Measurements from ENCODE around the gene ARHGAP33.
A peak's percentile ranks its signal among the peaks of the same experiment; 100 is the strongest.

The ARHGAP33 gene

DNA sequence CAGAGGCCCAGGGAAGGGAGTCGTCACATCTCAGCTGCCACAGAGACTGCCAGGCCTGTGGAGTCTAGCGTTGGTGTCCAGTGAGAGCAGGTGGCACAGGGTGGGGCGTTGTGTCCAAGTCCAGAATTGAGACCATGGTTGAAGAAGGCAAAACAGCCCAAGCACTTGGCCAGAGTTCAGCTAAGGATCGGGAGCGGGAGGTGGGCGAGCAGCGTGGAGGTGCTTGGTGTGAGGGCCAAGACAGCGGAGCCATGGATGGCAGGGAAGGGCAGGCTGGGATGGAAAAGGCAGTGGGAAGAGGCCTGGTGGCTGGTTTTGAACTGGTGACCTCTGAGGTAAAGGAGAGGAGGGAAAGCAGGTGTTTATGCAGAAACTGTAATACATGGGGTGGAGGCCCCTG lies 41.1 kb upstream of the ARHGAP33 start:
- Mint-ChIP-seq H3K27ac (peak overlapping the region; percentile 58), H3K27me3 (ENCODE audit: low read depth) (no peaks in the 10 kb centered on the region), H3K9me3 (no peaks in the 10 kb centered on the region), H3K36me3 (ENCODE audit: low read depth) (peaks cover 64% of the 10 kb centered on the region), H3K4me1 (ENCODE audit: low read depth) (peaks cover 7% of the 10 kb centered on the region), H3K4me3 (no peak overlapping the region)
- no peak for DNase-seq (ENCODE audit: low spot score)

DNA sequence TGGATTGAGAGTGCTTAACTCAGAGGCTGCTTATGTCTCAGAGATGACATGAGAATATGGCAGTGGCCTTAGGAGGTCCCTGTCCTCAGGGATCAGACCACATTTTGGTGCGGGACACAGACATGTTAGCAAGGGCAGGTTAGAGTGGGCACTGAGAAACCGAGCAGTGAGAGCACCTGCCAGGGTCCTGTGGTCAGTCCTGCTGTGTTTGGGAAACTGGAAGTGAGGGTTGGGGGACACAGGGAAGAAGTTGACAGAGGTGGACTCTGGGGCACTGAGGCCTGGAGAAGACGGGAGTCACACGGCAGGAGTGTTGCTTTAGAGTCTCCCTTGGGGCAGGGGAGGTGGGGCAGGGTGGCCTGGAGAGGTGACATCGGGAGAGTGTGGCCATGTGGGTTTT lies 40.5 kb upstream of the ARHGAP33 start:
- peaks cover 9% of the 10 kb centered on the region for H3K4me1 Mint-ChIP-seq (ENCODE audit: low read depth)
- no peaks in the 10 kb centered on the region for H3K9me3 Mint-ChIP-seq
- DNase-seq (ENCODE audit: low spot score), result no peak
- H3K27ac Mint-ChIP-seq, result peak overlapping the region; percentile 15
- no peaks in the 10 kb centered on the region for H3K27me3 Mint-ChIP-seq (ENCODE audit: low read depth)
- H3K4me3 Mint-ChIP-seq, result no peak overlapping the region
- H3K36me3 Mint-ChIP-seq (ENCODE audit: low read depth), result peaks cover 57% of the 10 kb centered on the region

DNA sequence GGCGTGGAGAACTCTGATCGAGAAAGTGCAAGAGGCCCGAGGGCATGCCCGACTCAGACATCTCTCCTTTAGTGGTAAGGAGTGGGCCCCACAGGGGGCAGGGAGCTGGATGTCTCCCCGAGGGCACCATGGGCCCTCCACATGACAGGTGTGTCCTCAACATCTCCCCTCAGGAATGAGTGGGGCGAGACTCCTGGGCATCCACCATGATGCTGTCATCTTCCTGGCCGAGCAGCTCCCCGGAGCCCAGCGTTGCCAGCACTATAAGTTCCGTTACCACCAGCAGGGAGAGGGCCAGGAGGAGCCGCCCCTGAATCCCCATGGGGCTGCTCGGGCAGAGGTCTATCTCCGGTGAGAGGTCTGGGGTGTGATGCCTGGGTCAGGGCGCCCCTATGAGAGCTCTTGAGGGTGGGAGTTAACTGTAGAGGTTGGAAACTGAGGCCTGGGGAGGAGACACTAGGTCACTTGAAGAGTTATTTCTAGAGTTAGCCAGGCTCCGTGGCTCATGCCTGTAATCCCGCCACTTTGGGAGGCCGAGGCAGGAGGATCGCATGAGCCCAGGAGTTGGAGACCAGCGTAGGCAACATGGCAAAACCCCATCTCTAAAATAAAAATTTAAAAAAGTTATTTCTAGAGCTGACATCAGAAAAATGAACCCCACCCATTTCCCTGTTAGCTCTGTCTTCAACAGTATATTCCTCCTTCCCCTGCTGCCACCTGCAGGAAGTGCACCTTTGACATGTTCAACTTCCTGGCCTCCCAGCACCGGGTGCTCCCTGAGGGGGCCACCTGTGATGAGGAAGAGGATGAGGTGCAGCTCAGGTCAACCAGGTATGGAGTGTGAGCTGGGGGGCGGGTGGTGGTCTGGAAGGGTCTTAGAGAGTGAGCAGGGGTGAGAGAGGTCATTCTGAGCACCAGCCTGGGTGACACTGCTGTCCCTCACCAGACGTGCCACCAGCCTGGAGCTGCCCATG lies 38.2 kb upstream of the ARHGAP33 start:
- H3K4me1 Mint-ChIP-seq (ENCODE audit: low read depth), result peaks cover 18% of the 10 kb centered on the region
- H3K36me3 Mint-ChIP-seq (ENCODE audit: low read depth), result peaks cover 43% of the 10 kb centered on the region
- no peaks in the 10 kb centered on the region for H3K27me3 Mint-ChIP-seq (ENCODE audit: low read depth)
- peak overlapping the region; percentile 81 for H3K27ac Mint-ChIP-seq
- no peak for DNase-seq (ENCODE audit: low spot score)
- no peaks in the 10 kb centered on the region for H3K9me3 Mint-ChIP-seq
- peak overlapping the region; percentile 34 for H3K4me3 Mint-ChIP-seq

DNA sequence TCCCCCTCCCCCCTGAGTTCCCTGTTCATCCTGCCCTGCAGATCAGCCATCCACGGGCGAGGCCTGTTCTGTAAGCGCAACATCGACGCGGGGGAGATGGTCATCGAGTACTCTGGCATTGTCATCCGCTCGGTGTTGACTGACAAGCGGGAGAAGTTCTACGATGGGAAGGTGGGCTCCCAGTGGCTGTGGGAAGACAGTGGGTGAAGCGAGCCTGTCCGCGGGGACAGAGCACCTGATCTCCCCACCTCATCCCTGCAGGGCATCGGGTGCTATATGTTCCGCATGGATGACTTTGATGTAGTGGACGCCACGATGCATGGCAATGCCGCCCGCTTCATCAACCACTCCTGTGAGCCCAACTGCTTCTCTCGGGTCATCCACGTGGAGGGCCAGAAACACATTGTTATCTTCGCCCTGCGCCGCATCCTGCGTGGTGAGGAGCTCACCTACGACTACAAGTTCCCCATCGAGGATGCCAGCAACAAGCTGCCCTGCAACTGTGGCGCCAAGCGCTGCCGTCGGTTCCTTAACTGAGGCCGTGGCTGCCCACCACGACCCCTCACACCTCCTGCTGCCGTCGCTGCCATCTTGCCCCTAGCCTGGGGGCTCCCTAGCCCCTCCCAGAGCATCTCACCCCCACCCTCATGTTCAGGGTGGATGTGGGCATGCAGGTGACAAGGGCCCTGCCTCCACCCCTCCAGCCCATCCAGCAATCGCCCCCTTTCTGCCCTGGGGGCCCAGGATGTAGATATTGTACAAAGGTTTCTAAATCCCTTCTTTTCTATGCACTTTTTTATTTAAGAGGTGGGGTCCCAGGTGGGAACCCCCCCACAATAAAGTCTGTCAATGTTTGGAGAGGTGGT lies 37.1 kb upstream of the ARHGAP33 start:
- H3K4me1 Mint-ChIP-seq (ENCODE audit: low read depth), result peaks cover 25% of the 10 kb centered on the region
- H3K36me3 Mint-ChIP-seq (ENCODE audit: low read depth), result peaks cover 50% of the 10 kb centered on the region
- H3K27ac Mint-ChIP-seq, result no peak overlapping the region
- H3K27me3 Mint-ChIP-seq (ENCODE audit: low read depth), result no peaks in the 10 kb centered on the region
- DNase-seq (ENCODE audit: low spot score), result no peak
- H3K4me3 Mint-ChIP-seq, result no peak overlapping the region
- H3K9me3 Mint-ChIP-seq, result no peaks in the 10 kb centered on the region

DNA sequence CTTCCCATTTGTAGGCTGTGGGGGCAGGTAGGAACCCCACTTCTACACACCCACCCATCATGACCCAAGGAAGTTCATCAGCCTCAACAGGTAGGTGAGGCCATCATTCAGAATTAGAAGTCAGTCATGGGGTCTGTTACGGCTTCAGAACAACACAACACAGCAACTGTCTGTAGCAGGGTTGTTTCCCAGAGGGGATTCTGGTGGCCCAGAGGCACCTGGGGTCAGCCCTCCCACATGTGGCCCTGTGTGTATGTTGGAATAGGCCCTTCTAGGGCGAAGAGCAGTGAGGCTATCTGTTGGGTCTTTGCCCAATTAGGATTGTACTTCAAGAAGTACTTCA lies 36.5 kb upstream of the ARHGAP33 start:
- Mint-ChIP-seq H3K36me3 (ENCODE audit: low read depth) (peaks cover 48% of the 10 kb centered on the region), H3K9me3 (no peaks in the 10 kb centered on the region), H3K27ac (no peak overlapping the region), H3K4me1 (ENCODE audit: low read depth) (peaks cover 28% of the 10 kb centered on the region), H3K27me3 (ENCODE audit: low read depth) (no peaks in the 10 kb centered on the region), H3K4me3 (no peak overlapping the region)
- no peak for DNase-seq (ENCODE audit: low spot score)

DNA sequence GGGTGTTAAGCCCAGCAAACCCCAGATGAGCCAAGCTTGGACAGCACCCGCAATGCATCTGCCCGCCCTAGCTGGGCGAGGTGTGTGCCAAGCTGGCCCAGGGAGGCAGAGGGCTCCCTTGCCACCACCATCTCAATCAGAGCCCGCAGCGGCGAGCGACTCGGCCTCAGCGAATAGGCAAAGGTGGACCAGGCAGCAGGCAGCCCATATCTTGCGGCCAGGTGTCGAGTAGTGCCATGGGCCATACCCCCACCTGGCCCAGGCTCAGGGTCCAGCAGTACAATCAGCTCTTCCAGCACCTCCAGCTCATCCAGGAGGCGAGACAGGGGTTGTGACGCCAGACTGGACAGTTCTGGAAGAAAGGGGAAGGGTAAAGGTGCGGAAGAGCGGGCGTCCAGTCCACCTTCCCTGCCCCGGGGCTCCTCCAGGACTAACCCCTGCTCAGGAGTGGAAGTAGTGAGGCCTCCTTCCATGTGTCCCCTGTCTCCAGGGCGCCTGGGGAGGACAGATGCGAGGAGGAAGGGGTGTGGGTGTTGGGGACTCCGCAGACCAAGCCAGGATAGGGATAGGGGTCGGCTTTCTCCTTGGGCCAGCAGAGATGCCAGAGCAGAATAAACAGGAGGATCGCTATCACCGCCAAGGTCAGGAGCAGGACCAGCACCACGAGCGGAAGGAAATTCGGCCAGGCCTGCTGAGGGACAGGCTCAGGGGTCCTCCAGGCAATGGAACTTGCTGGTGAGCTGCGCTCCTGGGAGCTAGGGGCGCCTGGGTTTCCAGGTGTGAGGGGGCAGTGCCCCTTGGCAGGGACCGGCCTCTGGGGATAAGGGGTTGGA lies 35.9 kb upstream of the ARHGAP33 start:
- Mint-ChIP-seq H3K27me3 (ENCODE audit: low read depth) (no peaks in the 10 kb centered on the region), H3K4me3 (peak overlapping the region; percentile 62), H3K27ac (no peak overlapping the region), H3K36me3 (ENCODE audit: low read depth) (peaks cover 43% of the 10 kb centered on the region), H3K4me1 (ENCODE audit: low read depth) (peaks cover 33% of the 10 kb centered on the region), H3K9me3 (no peaks in the 10 kb centered on the region)
- no peak for DNase-seq (ENCODE audit: low spot score)

DNA sequence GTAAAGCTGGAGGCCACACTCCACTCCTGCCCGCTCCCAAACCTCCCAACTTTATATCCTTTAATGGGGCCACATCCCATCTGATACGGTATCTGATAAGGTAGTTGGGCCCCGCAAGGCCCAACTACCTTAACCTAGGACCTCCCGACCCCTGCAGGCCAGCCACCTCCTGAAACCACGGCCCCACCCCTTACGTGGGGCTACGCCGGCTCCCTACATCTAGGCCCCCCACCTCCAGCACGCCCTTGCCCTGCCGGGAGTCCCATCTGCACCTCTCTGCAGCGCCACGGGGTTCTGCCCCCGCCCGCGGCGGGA lies 35.3 kb upstream of the ARHGAP33 start:
- peaks cover 37% of the 10 kb centered on the region for H3K36me3 Mint-ChIP-seq (ENCODE audit: low read depth)
- no peaks in the 10 kb centered on the region for H3K27me3 Mint-ChIP-seq (ENCODE audit: low read depth)
- peak overlapping the region; percentile 92 for H3K27ac Mint-ChIP-seq
- peaks cover 36% of the 10 kb centered on the region for H3K4me1 Mint-ChIP-seq (ENCODE audit: low read depth)
- H3K9me3 Mint-ChIP-seq, result no peaks in the 10 kb centered on the region
- DNase-seq (ENCODE audit: low spot score), result no peak
- H3K4me3 Mint-ChIP-seq, result peak overlapping the region; percentile 90

DNA sequence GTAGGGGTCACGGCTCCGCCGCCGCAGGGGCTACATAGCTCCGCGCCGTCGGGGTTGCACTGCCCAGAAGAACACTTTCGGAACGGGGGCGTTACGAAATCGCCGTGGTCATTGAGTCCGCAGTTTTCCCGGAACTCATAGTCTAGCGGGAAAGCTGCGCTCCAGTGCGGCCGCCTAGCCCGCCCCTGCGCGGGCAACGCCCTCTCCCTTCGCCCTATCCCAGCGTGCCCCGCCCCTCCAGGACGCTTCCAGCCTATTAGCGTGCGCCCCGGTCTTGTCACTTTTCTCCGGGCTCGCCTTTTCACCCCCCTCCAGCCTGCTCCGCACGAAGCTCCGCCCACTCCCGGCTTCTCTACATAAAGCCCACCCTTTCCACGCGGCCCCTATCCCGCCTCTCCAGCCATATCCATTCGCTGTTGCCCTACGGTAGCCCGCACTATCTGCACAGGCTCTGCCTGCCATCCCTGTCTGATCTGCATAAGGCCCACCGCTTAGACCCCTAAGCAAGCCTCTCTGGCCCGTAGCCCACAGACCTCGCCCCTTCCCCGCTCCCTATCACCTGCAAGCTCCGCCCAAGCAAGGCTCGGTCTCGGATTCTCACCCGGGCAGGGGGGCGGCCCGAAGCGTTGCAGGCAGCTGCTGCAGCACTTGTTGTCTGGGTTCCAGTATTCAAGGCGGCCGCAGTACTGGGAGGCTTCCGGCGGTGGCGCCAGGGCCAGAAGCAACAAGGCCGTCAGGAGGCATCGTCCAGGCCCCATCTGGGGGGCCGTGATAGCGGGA lies 34.8 kb upstream of the ARHGAP33 start:
- Mint-ChIP-seq H3K4me1 (ENCODE audit: low read depth) (peaks cover 39% of the 10 kb centered on the region), H3K4me3 (peak overlapping the region; percentile 90), H3K36me3 (ENCODE audit: low read depth) (peaks cover 36% of the 10 kb centered on the region), H3K9me3 (no peaks in the 10 kb centered on the region), H3K27me3 (ENCODE audit: low read depth) (no peaks in the 10 kb centered on the region), H3K27ac (peak overlapping the region; percentile 92)
- DNase-seq (ENCODE audit: low spot score), result peak; percentile 95

DNA sequence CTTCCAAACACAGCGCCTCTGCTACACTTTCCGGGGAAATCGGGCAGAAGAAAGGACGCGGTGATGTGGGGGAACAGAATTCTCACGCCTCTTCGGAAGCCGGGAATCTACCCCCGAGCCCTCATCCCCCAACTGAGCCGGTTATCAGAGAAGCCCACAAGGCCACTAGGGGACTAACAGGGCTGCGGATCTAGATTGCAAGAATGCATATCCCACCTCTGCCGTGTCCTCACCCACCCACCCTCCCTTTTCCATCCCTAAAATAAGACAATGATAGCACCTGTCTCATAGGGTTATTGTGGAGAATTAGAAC lies 34.2 kb upstream of the ARHGAP33 start:
- Mint-ChIP-seq H3K27ac (peak overlapping the region; percentile 92), H3K27me3 (ENCODE audit: low read depth) (no peaks in the 10 kb centered on the region), H3K9me3 (no peaks in the 10 kb centered on the region), H3K36me3 (ENCODE audit: low read depth) (peaks cover 33% of the 10 kb centered on the region), H3K4me1 (ENCODE audit: low read depth) (peaks cover 40% of the 10 kb centered on the region), H3K4me3 (peak overlapping the region; percentile 90)
- no peak for DNase-seq (ENCODE audit: low spot score)

DNA sequence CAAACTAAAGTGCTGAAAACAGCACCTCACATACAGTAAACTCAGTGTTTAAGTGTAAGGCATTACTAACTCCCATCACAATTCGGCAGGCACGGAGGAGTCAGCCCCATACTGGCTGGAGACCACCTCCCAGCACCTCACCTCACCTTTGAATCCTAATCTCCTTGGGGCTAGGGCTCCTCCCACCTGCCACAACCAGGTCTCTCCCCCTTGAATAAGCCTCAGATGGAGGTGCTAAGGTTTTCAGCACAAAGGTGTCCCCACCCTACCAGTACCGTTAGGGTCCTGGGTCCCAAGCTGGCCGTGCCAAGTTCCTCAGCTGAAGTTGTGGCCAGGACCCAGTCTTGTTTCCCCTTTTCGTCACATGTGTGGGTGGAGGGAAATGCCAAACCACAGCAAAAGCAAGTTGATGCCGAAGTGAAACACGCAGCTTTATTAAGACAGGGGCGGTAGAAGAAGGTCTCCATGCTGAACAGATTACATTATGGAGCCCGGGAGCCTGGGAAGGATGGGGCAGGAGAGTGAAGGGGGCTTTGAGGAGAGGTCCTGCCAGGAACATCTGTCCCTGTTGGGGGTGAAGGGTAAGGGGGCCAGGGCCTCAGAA lies 33.1 kb upstream of the ARHGAP33 start, which contains the start of gene IGFLR1:
Gene IGFLR1, minus strand, starts transcription at position 332 of the 604 bp plus-strand sequence. CDS start 1,272 bp downstream, outside the sequence.
- H3K27ac Mint-ChIP-seq, result peak within 1 kb of the TSS; percentile 95
- H3K27me3 Mint-ChIP-seq (ENCODE audit: low read depth), result no peaks in the 10 kb centered on the region
- H3K4me1 Mint-ChIP-seq (ENCODE audit: low read depth), result peaks cover 41% of the 10 kb centered on the region
- peak; percentile 88 for DNase-seq (ENCODE audit: low spot score)
- H3K36me3 Mint-ChIP-seq (ENCODE audit: low read depth), result peaks cover 24% of the 10 kb centered on the region
- no peaks in the 10 kb centered on the region for H3K9me3 Mint-ChIP-seq
- H3K4me3 Mint-ChIP-seq, result peak within 1 kb of the TSS; percentile 91

DNA sequence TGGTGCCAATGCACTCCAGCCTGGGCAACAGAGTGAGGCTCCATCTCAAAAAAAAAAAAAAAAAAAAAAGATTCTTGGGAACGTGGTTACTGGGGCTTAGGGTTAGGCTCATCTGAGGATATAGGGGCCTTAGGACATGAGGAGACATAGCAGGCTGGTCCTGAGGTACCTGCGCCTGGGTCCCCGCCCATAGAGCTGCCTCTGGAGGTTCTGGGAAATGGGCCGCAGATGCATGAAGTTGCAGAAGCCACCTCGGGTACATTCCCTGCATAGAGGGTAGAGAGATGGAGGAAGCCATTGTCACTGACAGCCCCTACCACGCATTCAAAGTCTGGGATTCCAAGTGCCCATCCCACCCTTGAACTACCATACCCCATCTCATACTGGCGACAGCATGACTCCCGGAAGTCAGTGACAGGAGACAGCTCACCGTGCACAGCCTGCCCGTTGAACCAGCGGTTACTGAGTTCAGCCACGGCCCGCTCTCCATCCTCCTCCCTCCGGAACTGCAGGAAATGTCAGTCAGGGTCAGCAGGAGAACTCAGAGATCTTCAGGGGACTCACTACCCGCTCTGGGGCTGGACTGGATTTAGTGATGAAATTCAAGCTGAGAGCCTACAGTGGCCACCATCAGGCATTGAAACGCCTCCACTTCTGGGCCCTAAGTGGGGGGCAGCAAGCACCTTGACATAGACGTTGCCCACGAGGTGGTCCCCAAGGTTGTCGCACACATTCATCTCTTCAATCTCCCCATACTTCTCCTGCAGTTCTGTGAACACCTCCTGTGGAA lies 31.5 kb upstream of the ARHGAP33 start:
- peak overlapping the region; percentile 91 for H3K4me3 Mint-ChIP-seq
- no peak for DNase-seq (ENCODE audit: low spot score)
- H3K9me3 Mint-ChIP-seq, result no peaks in the 10 kb centered on the region
- peaks cover 45% of the 10 kb centered on the region for H3K4me1 Mint-ChIP-seq (ENCODE audit: low read depth)
- H3K27me3 Mint-ChIP-seq (ENCODE audit: low read depth), result no peaks in the 10 kb centered on the region
- H3K27ac Mint-ChIP-seq, result peak overlapping the region; percentile 100
- peaks cover 16% of the 10 kb centered on the region for H3K36me3 Mint-ChIP-seq (ENCODE audit: low read depth)

Measured in T-helper 2 cell treated with Interferon-gamma antibody and Interleukin-4, amounts not matched to agents 5 μg/mL and 100 μg/mL, for 36 hours (primary cell).